Measurements from ENCODE around the gene GHRHR. TPM values are rescaled to one million over a fixed set of nuclear protein-coding genes. Genes with fewer than 3 reads are reported as not detected.

Gene GHRHR
- total and polyA plus RNA-seq, 2 of the 4 experiments (the other 2 are of a cell fraction): not detected

- dilution Hi-C loops (cut with HindIII; ENCODE audit: low sequenced_read_pairs, unreplicated experiment): no loop called here
- Histone ChIP-seq H4K91ac (ENCODE audit: insufficient read depth, low read depth, low read length) (no peak overlapping the region), H2BK120ac (ENCODE audit: low read depth, low read length) (no peak overlapping the region), H3K23ac (ENCODE audit: low read depth, low read length) (no peak overlapping the region), H3K4ac (ENCODE audit: low read depth, low read length) (no peak overlapping the region), H2AK5ac (ENCODE audit: low read depth, low read length) (no peak overlapping the region), H4K20me1 (ENCODE audit: insufficient read depth, low read length) (no peaks in the 10 kb centered on the region), H4K8ac (ENCODE audit: low read depth in 2 of 2, low read length in 2 of 2) (no peak overlapping the region), H2BK5ac (ENCODE audit: low read depth, low read length, poor library complexity, severe bottlenecking) (no peak overlapping the region), H3K9ac (ENCODE audit: low read depth, low read length) (no peak overlapping the region), H3K27ac (ENCODE audit: insufficient read depth, low read length) (no peak overlapping the region), H2AFZ (replicated peaks; ENCODE audit: low read length, poor library complexity) (no peak overlapping the region), H2BK15ac (ENCODE audit: low read depth, low read length) (no peak overlapping the region), H3K36me3 (ENCODE audit: control insufficient read depth, insufficient read depth, low read length) (no peaks in the 10 kb centered on the region), H3K14ac (replicated peaks; ENCODE audit: low read depth, low read length) (no peak overlapping the region), H4K5ac (ENCODE audit: low read depth, low read length) (no peak overlapping the region), H3K4me3 (ENCODE audit: insufficient read depth, low read depth, low read length) (no peak overlapping the region), H2AK9ac (replicated peaks; ENCODE audit: low read depth, low read length, poor library complexity) (no peak overlapping the region), H2BK20ac (ENCODE audit: low read depth, low read length) (no peak overlapping the region), H3K9me3 (ENCODE audit: control insufficient read depth, insufficient read depth, low read length) (no peaks in the 10 kb centered on the region), H3K27me3 (ENCODE audit: control insufficient read depth, insufficient read depth, low read length) (peaks cover 16% of the 10 kb centered on the region), H3K4me1 (ENCODE audit: control insufficient read depth, insufficient read depth, low read length) (no peaks in the 10 kb centered on the region), H3K56ac (ENCODE audit: extremely low read depth, insufficient read depth, low read length) (no peak overlapping the region), H3K18ac (ENCODE audit: low read depth, low read length) (no peak overlapping the region), H3K9me1 (ENCODE audit: insufficient read depth, low read length) (no peaks in the 10 kb centered on the region), H3K4me2 (ENCODE audit: low read depth, low read length) (no peak overlapping the region), H3K79me1 (ENCODE audit: low read depth in 1 of 2, low read length in 2 of 2) (no peaks in the 10 kb centered on the region)
- TF ChIP-seq, protein P1, sequence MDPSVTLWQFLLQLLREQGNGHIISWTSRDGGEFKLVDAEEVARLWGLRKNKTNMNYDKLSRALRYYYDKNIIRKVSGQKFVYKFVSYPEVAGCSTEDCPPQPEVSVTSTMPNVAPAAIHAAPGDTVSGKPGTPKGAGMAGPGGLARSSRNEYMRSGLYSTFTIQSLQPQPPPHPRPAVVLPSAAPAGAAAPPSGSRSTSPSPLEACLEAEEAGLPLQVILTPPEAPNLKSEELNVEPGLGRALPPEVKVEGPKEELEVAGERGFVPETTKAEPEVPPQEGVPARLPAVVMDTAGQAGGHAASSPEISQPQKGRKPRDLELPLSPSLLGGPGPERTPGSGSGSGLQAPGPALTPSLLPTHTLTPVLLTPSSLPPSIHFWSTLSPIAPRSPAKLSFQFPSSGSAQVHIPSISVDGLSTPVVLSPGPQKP (IDR thresholded peaks at IDR 0.05; ENCODE audit: borderline replicate concordance, low read depth, low read length): no peak
- no peak for TF ChIP-seq MAFK (IDR thresholded peaks at IDR 0.05; ENCODE audit: low read depth, low read length)
- TF ChIP-seq RCOR1 (IDR thresholded peaks at IDR 0.05; ENCODE audit: insufficient replicate concordance, low read length): no peak
- TF ChIP-seq NFE2L2 (IDR thresholded peaks at IDR 0.05; ENCODE audit: low read depth, low read length): no peak
- TF ChIP-seq, protein P2, sequence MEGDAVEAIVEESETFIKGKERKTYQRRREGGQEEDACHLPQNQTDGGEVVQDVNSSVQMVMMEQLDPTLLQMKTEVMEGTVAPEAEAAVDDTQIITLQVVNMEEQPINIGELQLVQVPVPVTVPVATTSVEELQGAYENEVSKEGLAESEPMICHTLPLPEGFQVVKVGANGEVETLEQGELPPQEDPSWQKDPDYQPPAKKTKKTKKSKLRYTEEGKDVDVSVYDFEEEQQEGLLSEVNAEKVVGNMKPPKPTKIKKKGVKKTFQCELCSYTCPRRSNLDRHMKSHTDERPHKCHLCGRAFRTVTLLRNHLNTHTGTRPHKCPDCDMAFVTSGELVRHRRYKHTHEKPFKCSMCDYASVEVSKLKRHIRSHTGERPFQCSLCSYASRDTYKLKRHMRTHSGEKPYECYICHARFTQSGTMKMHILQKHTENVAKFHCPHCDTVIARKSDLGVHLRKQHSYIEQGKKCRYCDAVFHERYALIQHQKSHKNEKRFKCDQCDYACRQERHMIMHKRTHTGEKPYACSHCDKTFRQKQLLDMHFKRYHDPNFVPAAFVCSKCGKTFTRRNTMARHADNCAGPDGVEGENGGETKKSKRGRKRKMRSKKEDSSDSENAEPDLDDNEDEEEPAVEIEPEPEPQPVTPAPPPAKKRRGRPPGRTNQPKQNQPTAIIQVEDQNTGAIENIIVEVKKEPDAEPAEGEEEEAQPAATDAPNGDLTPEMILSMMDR (conservative IDR thresholded peaks at IDR 0.05; ENCODE audit: low read depth, low read length): no peak
- TF ChIP-seq CEBPB (IDR thresholded peaks at IDR 0.05; ENCODE audit: low read depth, low read length): no peak
- intact Hi-C loops (cut with micrococcal nuclease): no loop called here
- in situ Hi-C loops (cut with MboI; ENCODE audit: low sequenced_read_pairs): no loop called here
- BruUV-seq (replicated peaks): no TSS peak
- ChIA-PET CTCF (interaction anchor here (1.4 kb wide), 1 partner anchor 19 kb away, joined by 4 read pairs; no protein-coding TSS in a partner anchor), POLR2A (ENCODE audit: unreplicated experiment) (no interaction called here)
- DNase-seq (no peak), ATAC-seq (ENCODE audit: low read depth) (no peak)
- no CpG with 5 or more reads among the region's 6 CpGs for WGBS, 2 experiments (ENCODE audit: extremely low coverage in 2 of 2, insufficient read length in 1 of 2)
Measured at GRCh38 chr7:31002256-31002655, 38.5 kb downstream of the GHRHR start.
